Breast epithelium (tissue), 4 donors: ENCODE data around the gene SPG11. TPM values are rescaled to one million over a fixed set of nuclear protein-coding genes. Genes with fewer than 3 reads are reported as not detected.

ENCODE experiments used
- DNase-seq, 2 donors: peaks; one replicate each; pipeline ENCODE4 v3.0.0-alpha.2; 2019; ENCODE audit warnings: low spot score in 2 of 2
- H3K27ac ChIP-seq, 2 donors: fragments of 200-600 bp; sonication (generic) in 1 of 2; one replicate each; pipeline ENCODE4 v1.5.1; 2016 to 2019; ENCODE audit warnings: mild to moderate bottlenecking in 1 of 2
- H3K27me3 ChIP-seq, 2 donors: fragments of 200-600 bp; sonication (generic) in 1 of 2; one replicate each; pipeline versions ENCODE4 v1.5.1 to v1.6.0; 2017 to 2019; ENCODE audit warnings: control low read depth in 1 of 2, mild to moderate bottlenecking in 1 of 2
- H3K36me3 ChIP-seq: fragments of 200-600 bp; one replicate; pipeline ENCODE4 v1.5.1; 2019
- H3K4me1 ChIP-seq, 2 donors: fragments of 200-600 bp; sonication (generic); one replicate each; pipeline ENCODE4 v1.5.1; 2016 to 2019; ENCODE audit warnings: control low read depth in 1 of 2
- H3K4me3 ChIP-seq, 3 donors: fragments of 200-600 bp; sonication (generic); 1 replicate in 2 of 3; 2 replicates in 1 of 3; pipeline ENCODE4 v1.5.1; 2016 to 2019; ENCODE audit warnings: mild to moderate bottlenecking in 3 of 3, moderate library complexity in 2 of 3
- H3K9me3 ChIP-seq, 2 donors: fragments of 200-600 bp; sonication (generic) in 1 of 2; one replicate each; pipeline ENCODE4 v1.5.1; 2016 to 2019; ENCODE audit warnings: control low read depth in 1 of 2
- CTCF ChIP-seq, 3 donors: fragments of 450-650 bp; IDR thresholded peaks; one replicate each; pipeline ENCODE4 v1.5.1; 2016 to 2017; ENCODE audit warnings: antibody characterized with exemption in 3 of 3, mild to moderate bottlenecking in 3 of 3, moderate library complexity in 3 of 3
- POLR2A ChIP-seq: fragments of 450-650 bp; IDR thresholded peaks from one replicate; pipeline ENCODE4 v1.6.1; 2016; ENCODE audit warnings: antibody characterized with exemption, mild to moderate bottlenecking, moderate library complexity
- POLR2AphosphoS5 ChIP-seq, 3 donors: sonication (generic); formaldehyde crosslinking; IDR thresholded peaks; one replicate each; pipeline ENCODE4 v1.6.1; 2017; ENCODE audit warnings: antibody characterized with exemption in 3 of 3
- intact Hi-C: fragments of 100-400 bp; cut with DNase I; formaldehyde crosslinking; loops from one replicate; pipeline ENCODE4 v1.15.1; 2023; ENCODE audit warnings: low total_unique reads
- total RNA-seq, 3 donors: library from RNA; depleted of rRNA; stranded (reverse); fragments of >200 nt; gene quantifications; one replicate each; pipeline ENCODE4 v1.1.0, GENCODE V29; 2016

Gene SPG11
- total RNA-seq, 3 donors from 2014 or later, result 82.4 to 117 (median 103) TPM

GRCh38 chr15:44598066-44598465 lies 65.4 kb downstream of the SPG11 start:
- TF ChIP-seq POLR2A (no peak), CTCF (IDR thresholded peaks at IDR 0.05) (no peak), POLR2AphosphoS5 (IDR thresholded peaks at IDR 0.05) (no peak)
- intact Hi-C loops, result no loop called here
- H3K36me3 ChIP-seq, result no peaks in the 10 kb centered on the region
- H3K9me3 ChIP-seq, result no peaks in the 10 kb centered on the region
- no peaks in the 10 kb centered on the region for H3K27me3 ChIP-seq
- no peak for DNase-seq
- no peak overlapping the region for H3K4me3 ChIP-seq
- H3K4me1 ChIP-seq, result no peaks in the 10 kb centered on the region
- H3K27ac ChIP-seq, result peak overlapping the region in 1 of 2 donors; percentile 20

- TF ChIP-seq CTCF (IDR thresholded peaks at IDR 0.05) (no peak), POLR2AphosphoS5 (IDR thresholded peaks at IDR 0.05) (no peak), POLR2A (no peak)
- no peak overlapping the region for H3K4me3 ChIP-seq
- no peaks in the 10 kb centered on the region for H3K9me3 ChIP-seq
- H3K4me1 ChIP-seq, result no peaks in the 10 kb centered on the region
- peak overlapping the region in 1 of 2 donors; percentile 49 for H3K27ac ChIP-seq
- intact Hi-C loops, result no loop called here
- no peak for DNase-seq
- H3K36me3 ChIP-seq, result no peaks in the 10 kb centered on the region
- H3K27me3 ChIP-seq, result no peaks in the 10 kb centered on the region
These were observed 66.9 kb downstream of the SPG11 start for GRCh38 chr15:44596511-44597010.

GRCh38 chr15:44595656-44596510 lies 67.6 kb downstream of the SPG11 start:
- Histone ChIP-seq H3K4me1 (no peaks in the 10 kb centered on the region), H3K36me3 (no peaks in the 10 kb centered on the region), H3K27ac (peak overlapping the region; percentile 14 to 49), H3K27me3 (no peaks in the 10 kb centered on the region), H3K4me3 (no peak overlapping the region), H3K9me3 (no peaks in the 10 kb centered on the region)
- no peak for DNase-seq
- TF ChIP-seq CTCF (IDR thresholded peaks at IDR 0.05) (no peak), POLR2AphosphoS5 (IDR thresholded peaks at IDR 0.05) (no peak), POLR2A (no peak)
- intact Hi-C loops, result no loop called here

GRCh38 chr15:44595246-44595645 lies 68.2 kb downstream of the SPG11 start:
- Histone ChIP-seq H3K36me3 (no peaks in the 10 kb centered on the region), H3K9me3 (no peaks in the 10 kb centered on the region), H3K4me3 (no peak overlapping the region), H3K27ac (peak overlapping the region in 1 of 2 donors; percentile 49), H3K27me3 (no peaks in the 10 kb centered on the region), H3K4me1 (no peaks in the 10 kb centered on the region)
- DNase-seq, result peak in 1 of 2 donors; percentile 58
- intact Hi-C loops, result no loop called here
- TF ChIP-seq POLR2AphosphoS5 (IDR thresholded peaks at IDR 0.05) (no peak), POLR2A (no peak), CTCF (IDR thresholded peaks at IDR 0.05) (no peak)

GRCh38 chr15:44593042-44593736 lies 70.3 kb downstream of the SPG11 start:
- TF ChIP-seq POLR2A, result no peak
- no peak for TF ChIP-seq POLR2AphosphoS5 (IDR thresholded peaks at IDR 0.05)
- no peak for TF ChIP-seq CTCF (IDR thresholded peaks at IDR 0.05)
- Histone ChIP-seq H3K36me3 (no peaks in the 10 kb centered on the region), H3K4me3 (no peak overlapping the region), H3K9me3 (no peaks in the 10 kb centered on the region), H3K27ac (no peak overlapping the region), H3K27me3 (no peaks in the 10 kb centered on the region), H3K4me1 (no peaks in the 10 kb centered on the region)
- intact Hi-C loops, result no loop called here
- DNase-seq, result no peak
